Astrocyte (in vitro differentiated cells and primary cell): Measurements from ENCODE around the gene PACSIN1. TPM values are rescaled to one million over a fixed set of nuclear protein-coding genes. Genes with fewer than 3 reads are reported as not detected.

Source experiments
- DNase-seq: peaks from one replicate; pipeline ENCODE4 v3.0.0-alpha.2; 2010; ENCODE audit warnings: low read depth
- FAIRE-seq: peaks from 2 replicates; lab custom pipeline; 2011; peaks lifted over from hg19 to GRCh38; lab: Jason Lieb, UNC
- H2AFZ ChIP-seq: 2 replicates; pipeline ENCODE4 v1.6.0; 2012; ENCODE audit warnings: low read depth, low read length, inconsistent platforms
- H3K27ac ChIP-seq: 2 replicates; pipeline ENCODE4 v1.5.1; 2011; ENCODE audit warnings: low read depth, low read length, inconsistent platforms
- H3K27me3 ChIP-seq: 2 replicates; pipeline ENCODE4 v1.6.0; 2011; ENCODE audit warnings: low read length, inconsistent platforms; ENCODE audit not compliant: insufficient read depth
- H3K36me3 ChIP-seq: 2 replicates; pipeline ENCODE4 v1.5.1; 2011; ENCODE audit warnings: low read length, inconsistent platforms; ENCODE audit not compliant: insufficient read depth
- H3K4me1 ChIP-seq: 2 replicates; pipeline ENCODE4 v1.5.1; 2011; ENCODE audit warnings: low read length, inconsistent platforms; ENCODE audit not compliant: insufficient read depth
- H3K4me2 ChIP-seq: 2 replicates; pipeline ENCODE4 v1.6.0; 2012; ENCODE audit warnings: low read length, inconsistent platforms
- H3K4me3 ChIP-seq: 2 replicates; pipeline ENCODE4 v1.5.1; 2011; ENCODE audit warnings: low read depth, mild to moderate bottlenecking, low read length, inconsistent platforms; ENCODE audit not compliant: insufficient read depth
- H3K79me2 ChIP-seq: 2 replicates; pipeline ENCODE4 v1.6.0; 2012; ENCODE audit warnings: mild to moderate bottlenecking, low read length, inconsistent platforms; ENCODE audit not compliant: insufficient read depth
- H3K9ac ChIP-seq: 2 replicates; pipeline ENCODE4 v1.6.0; 2012; ENCODE audit warnings: mild to moderate bottlenecking, low read length, inconsistent platforms
- H3K9me3 ChIP-seq: 2 replicates; pipeline ENCODE4 v1.5.1; 2012; ENCODE audit warnings: low read depth, mild to moderate bottlenecking, low read length, inconsistent platforms; ENCODE audit not compliant: insufficient read depth
- H4K20me1 ChIP-seq: 2 replicates; pipeline ENCODE4 v1.6.0; 2012; ENCODE audit warnings: low read length, inconsistent platforms; ENCODE audit not compliant: insufficient read depth
- H3K27ac Mint-ChIP-seq: one replicate; pipeline ENCODE4 v1.8.0; 2021; ENCODE audit warnings: mild to moderate bottlenecking, mixed read lengths; ENCODE audit not compliant: unreplicated experiment
- H3K27me3 Mint-ChIP-seq: one replicate; pipeline ENCODE4 v1.8.0; 2021; ENCODE audit warnings: low read depth, mixed read lengths; ENCODE audit not compliant: unreplicated experiment
- H3K36me3 Mint-ChIP-seq: one replicate; pipeline ENCODE4 v1.8.0; 2021; ENCODE audit warnings: low read depth, mixed read lengths; ENCODE audit not compliant: unreplicated experiment
- H3K4me1 Mint-ChIP-seq: one replicate; pipeline ENCODE4 v1.8.0; 2021; ENCODE audit warnings: low read depth, mixed read lengths; ENCODE audit not compliant: unreplicated experiment
- H3K4me3 Mint-ChIP-seq: one replicate; pipeline ENCODE4 v1.8.0; 2021; ENCODE audit warnings: mild to moderate bottlenecking, moderate library complexity, mixed read lengths; ENCODE audit not compliant: unreplicated experiment
- H3K9me3 Mint-ChIP-seq: one replicate; pipeline ENCODE4 v1.8.0; 2021; ENCODE audit warnings: mild to moderate bottlenecking, mixed read lengths; ENCODE audit not compliant: unreplicated experiment
- EZH2 ChIP-seq: IDR thresholded peaks from 2 replicates; pipeline ENCODE4 v1.6.1; 2012; ENCODE audit warnings: mild to moderate bottlenecking, low read length, inconsistent platforms; ENCODE audit not compliant: insufficient read depth
- total RNA-seq: library from RNA; stranded (reverse); gene quantifications from 2 replicates; pipeline ENCODE4 v1.2.1, GENCODE V29; 2021
- TF ChIP-seq, protein P1 (sequence below): IDR thresholded peaks from 2 replicates; pipeline ENCODE4 v1.5.1; 2011; ENCODE audit warnings: low read depth, mild to moderate bottlenecking, inconsistent platforms, low read length, moderate library complexity; ENCODE audit not compliant: insufficient read depth

PACSIN1 gene
- total RNA-seq, 1 donor from 2014 or later, result 0.32 TPM

- H3K27ac ChIP-seq, result no peak overlapping the region
- no peak overlapping the region for H2AFZ ChIP-seq
- H3K36me3 Mint-ChIP-seq, result peaks cover 13% of the 10 kb centered on the region
- peaks cover 15% of the 10 kb centered on the region for H3K4me1 Mint-ChIP-seq
- H3K4me1 ChIP-seq, result no peaks in the 10 kb centered on the region
- H3K9ac ChIP-seq, result no peak overlapping the region
- no peak overlapping the region for H3K4me3 Mint-ChIP-seq
- no peaks in the 10 kb centered on the region for H3K9me3 Mint-ChIP-seq
- no peaks in the 10 kb centered on the region for H3K27me3 Mint-ChIP-seq
- H4K20me1 ChIP-seq, result peaks cover 48% of the 10 kb centered on the region
- DNase-seq, result no peak
- no peak overlapping the region for H3K4me2 ChIP-seq
- no peak for FAIRE-seq
- no peaks in the 10 kb centered on the region for H3K9me3 ChIP-seq
- no peak for TF ChIP-seq EZH2
- TF ChIP-seq, protein P1, sequence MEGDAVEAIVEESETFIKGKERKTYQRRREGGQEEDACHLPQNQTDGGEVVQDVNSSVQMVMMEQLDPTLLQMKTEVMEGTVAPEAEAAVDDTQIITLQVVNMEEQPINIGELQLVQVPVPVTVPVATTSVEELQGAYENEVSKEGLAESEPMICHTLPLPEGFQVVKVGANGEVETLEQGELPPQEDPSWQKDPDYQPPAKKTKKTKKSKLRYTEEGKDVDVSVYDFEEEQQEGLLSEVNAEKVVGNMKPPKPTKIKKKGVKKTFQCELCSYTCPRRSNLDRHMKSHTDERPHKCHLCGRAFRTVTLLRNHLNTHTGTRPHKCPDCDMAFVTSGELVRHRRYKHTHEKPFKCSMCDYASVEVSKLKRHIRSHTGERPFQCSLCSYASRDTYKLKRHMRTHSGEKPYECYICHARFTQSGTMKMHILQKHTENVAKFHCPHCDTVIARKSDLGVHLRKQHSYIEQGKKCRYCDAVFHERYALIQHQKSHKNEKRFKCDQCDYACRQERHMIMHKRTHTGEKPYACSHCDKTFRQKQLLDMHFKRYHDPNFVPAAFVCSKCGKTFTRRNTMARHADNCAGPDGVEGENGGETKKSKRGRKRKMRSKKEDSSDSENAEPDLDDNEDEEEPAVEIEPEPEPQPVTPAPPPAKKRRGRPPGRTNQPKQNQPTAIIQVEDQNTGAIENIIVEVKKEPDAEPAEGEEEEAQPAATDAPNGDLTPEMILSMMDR, result no peak
- peaks cover 9% of the 10 kb centered on the region for H3K79me2 ChIP-seq
- H3K27ac Mint-ChIP-seq, result peak overlapping the region; percentile 23
- no peak overlapping the region for H3K4me3 ChIP-seq
- no peaks in the 10 kb centered on the region for H3K36me3 ChIP-seq
- no peaks in the 10 kb centered on the region for H3K27me3 ChIP-seq
Observed at GRCh38 chr6:34584694-34585093, 118.8 kb downstream of the PACSIN1 start.

Other genes with a start within 250 kb of the PACSIN1 start
- 109 and 199 TPM in 2 replicates for gene HMGA1, start 229.2 kb upstream of the PACSIN1 start, total RNA-seq
- gene SMIM29, start 217.1 kb upstream of the PACSIN1 start, total RNA-seq, result 11.1 and 13.9 TPM in 2 replicates
- gene NUDT3, start 73.4 kb upstream of the PACSIN1 start, total RNA-seq, result 16.3 and 16.7 TPM in 2 replicates
- 1,221 and 1,326 TPM in 2 replicates for gene RPS10, start 40.0 kb upstream of the PACSIN1 start, total RNA-seq
- gene SPDEF, start 90.3 kb downstream of the PACSIN1 start, total RNA-seq, result 0.14 and 0.16 TPM in 2 replicates
- gene ILRUN, start 230.7 kb downstream of the PACSIN1 start, total RNA-seq, result 56.0 and 63.3 TPM in 2 replicates